OCI-LY7 (cell line): ENCODE results near the gene RAB1B. TPM values are rescaled to one million over a fixed set of nuclear protein-coding genes. Genes with fewer than 3 reads are reported as not detected.

ENCODE experiments used
- BruUV-seq: library from RNA; stranded (reverse); fragments of 400-500 nt; replicated peaks from 2 replicates; lab custom pipeline; 2021; lab: Mats Ljungman, UMichigan
- CTCF ChIA-PET: fragments of 300-600 bp; sonication (Branson Sonifier 250); formaldehyde crosslinking; loops from one replicate; lab custom pipeline; 2022; ENCODE audit warnings: antibody characterized with exemption; ENCODE audit not compliant: unreplicated experiment; lab: Charles Lee
- POLR2A ChIA-PET: fragments of 300-600 bp; sonication (Branson Sonifier 250); formaldehyde crosslinking; loops from one replicate; lab custom pipeline; 2022; ENCODE audit warnings: antibody characterized with exemption; lab: Charles Lee
- DNase-seq: peaks from one replicate; pipeline ENCODE4 v3.0.0-alpha.2; 2015; ENCODE audit warnings: low spot score
- H2AFZ ChIP-seq: fragments of 200-600 bp; sonication (generic), shearing (Covaris generic); 2 replicates; pipeline ENCODE4 v1.6.1; 2014; ENCODE audit warnings: mild to moderate bottlenecking, antibody characterized with exemption, low read length, moderate library complexity
- H3K27ac ChIP-seq: fragments of 200-600 bp; sonication (generic); 2 replicates; pipeline ENCODE4 v1.5.1; 2014; ENCODE audit warnings: mixed run types, low read depth, mild to moderate bottlenecking, moderate library complexity, low read length, inconsistent platforms; ENCODE audit not compliant: poor library complexity, severe bottlenecking
- H3K36me3 ChIP-seq: fragments of 200-600 bp; sonication (generic); 2 replicates; pipeline ENCODE4 v1.6.1; 2014; ENCODE audit warnings: mild to moderate bottlenecking, antibody characterized with exemption, low read length, moderate library complexity, mixed read lengths; ENCODE audit not compliant: insufficient read depth
- H3K4me1 ChIP-seq: fragments of 200-600 bp; sonication (generic); 2 replicates; pipeline ENCODE4 v1.5.1; 2014; ENCODE audit warnings: mild to moderate bottlenecking, low read length; ENCODE audit not compliant: insufficient read depth, poor library complexity, severe bottlenecking
- H3K4me2 ChIP-seq: fragments of 200-600 bp; sonication (generic); 2 replicates; pipeline ENCODE4 v1.6.1; 2014; ENCODE audit warnings: mild to moderate bottlenecking, low read length
- H3K4me3 ChIP-seq: fragments of 200-600 bp; sonication (generic); 2 replicates; pipeline ENCODE4 v1.5.1; 2014; ENCODE audit warnings: mild to moderate bottlenecking, low read depth, low read length; ENCODE audit not compliant: poor library complexity, severe bottlenecking
- H3K79me2 ChIP-seq: fragments of 200-600 bp; sonication (generic); 2 replicates; pipeline ENCODE4 v1.6.1; 2016; ENCODE audit warnings: low read depth, mild to moderate bottlenecking, low read length, moderate library complexity, mixed read lengths; ENCODE audit not compliant: insufficient read depth
- H3K9me2 ChIP-seq: fragments of 200-600 bp; sonication (generic); 2 replicates; pipeline ENCODE4 v1.6.1; 2016; ENCODE audit warnings: mild to moderate bottlenecking, low read length, mixed read lengths; ENCODE audit not compliant: insufficient read depth
- H3K9me3 ChIP-seq: fragments of 200-600 bp; sonication (generic); 2 replicates; pipeline ENCODE4 v1.6.1; 2014; ENCODE audit warnings: mild to moderate bottlenecking, mixed run types, low read length, mixed read lengths
- H4K20me1 ChIP-seq: fragments of 200-600 bp; sonication (generic); 2 replicates; pipeline ENCODE4 v1.6.1; 2014; ENCODE audit warnings: mild to moderate bottlenecking, antibody characterized with exemption, low read length, moderate library complexity, mixed read lengths; ENCODE audit not compliant: insufficient read depth
- CTCF ChIP-seq: fragments of 200-600 bp; sonication (generic); conservative IDR thresholded peaks from 2 replicates; pipeline ENCODE4 v1.5.1; 2014; ENCODE audit warnings: mild to moderate bottlenecking, antibody characterized with exemption, low read length, moderate library complexity, mixed read lengths
- EZH2phosphoT487 ChIP-seq: fragments of 200-600 bp; sonication (generic); IDR thresholded peaks from 2 replicates; pipeline ENCODE4 v1.6.1; 2018; ENCODE audit warnings: low read depth, borderline replicate concordance, mild to moderate bottlenecking, mixed run types, antibody characterized with exemption, low read length, moderate library complexity, mixed read lengths
- intact Hi-C: fragments of 100-400 bp; cut with micrococcal nuclease; formaldehyde crosslinking; loops from one replicate; pipeline ENCODE4 v1.10.0; 2022; ENCODE audit not compliant: unreplicated experiment
- total RNA-seq, 2 experiments: library from RNA; depleted of rRNA in 1 of 2; stranded (reverse); fragments of >200 nt in 1 of 2; shearing (Covaris generic) in 1 of 2; gene quantifications; 2 replicates each; pipeline ENCODE4 v1.2.3, GENCODE V29; 2014 to 2022

RAB1B gene
- total RNA-seq, 2 experiments from 2014 or later, result 77.7 to 81.8 TPM

- intact Hi-C loops, result loop anchor here (1.0 to 5.0 kb wide), 3 partner anchors 13 to 412 kb away; partner anchors contain the start of genes BANF1, CFL1 and EIF1AD
- POLR2A ChIA-PET, result no interaction called here
- TSS peak; percentile 72 for BruUV-seq
- Histone ChIP-seq H3K79me2 (peaks cover 24% of the 10 kb centered on the region), H2AFZ (peak overlapping the region; percentile 72; the same call in 1 of the 2 replicates), H3K9me3 (no peaks in the 10 kb centered on the region), H3K9me2 (no peaks in the 10 kb centered on the region), H3K4me1 (peaks cover 24% of the 10 kb centered on the region), H3K27ac (peak overlapping the region; percentile 84), H4K20me1 (no peaks in the 10 kb centered on the region), H3K36me3 (peaks cover 69% of the 10 kb centered on the region), H3K4me2 (peak overlapping the region; percentile 99), H3K4me3 (peak overlapping the region; percentile 100)
- TF ChIP-seq CTCF (peak; percentile 39; the same call in 1 of the 2 replicates), EZH2phosphoT487 (no peak)
- peak; percentile 44 for DNase-seq
- CTCF ChIA-PET, result no interaction called here
These were observed 790 bp downstream of the RAB1B start for GRCh38 chr11:66268952-66269905.

GRCh38 chr11:66271816-66272215, 3.4 kb downstream of the RAB1B start:
- POLR2A ChIA-PET, result interaction anchor here (1.5 kb wide), 1 partner anchor 13 kb away, joined by 7 read pairs; no protein-coding TSS in a partner anchor

More at GRCh38 chr11:66271816-66272215, 3.4 kb downstream of the RAB1B start:
- H4K20me1 ChIP-seq, result no peaks in the 10 kb centered on the region
- intact Hi-C loops, result no loop called here
- H2AFZ ChIP-seq, result no peak overlapping the region
- DNase-seq, result no peak
- no peak overlapping the region for H3K4me2 ChIP-seq
- peaks cover 24% of the 10 kb centered on the region for H3K4me1 ChIP-seq
- no peaks in the 10 kb centered on the region for H3K9me2 ChIP-seq
- CTCF ChIA-PET, result no interaction called here
- no peaks in the 10 kb centered on the region for H3K9me3 ChIP-seq
- no peak overlapping the region for H3K4me3 ChIP-seq
- peaks cover 60% of the 10 kb centered on the region for H3K36me3 ChIP-seq
- TF ChIP-seq CTCF (no peak), EZH2phosphoT487 (no peak)
- no TSS peak for BruUV-seq
- H3K27ac ChIP-seq, result no peak overlapping the region
- peaks cover 24% of the 10 kb centered on the region for H3K79me2 ChIP-seq
